ENCODE results near the gene NEAT1.

The NEAT1 gene

DNA sequence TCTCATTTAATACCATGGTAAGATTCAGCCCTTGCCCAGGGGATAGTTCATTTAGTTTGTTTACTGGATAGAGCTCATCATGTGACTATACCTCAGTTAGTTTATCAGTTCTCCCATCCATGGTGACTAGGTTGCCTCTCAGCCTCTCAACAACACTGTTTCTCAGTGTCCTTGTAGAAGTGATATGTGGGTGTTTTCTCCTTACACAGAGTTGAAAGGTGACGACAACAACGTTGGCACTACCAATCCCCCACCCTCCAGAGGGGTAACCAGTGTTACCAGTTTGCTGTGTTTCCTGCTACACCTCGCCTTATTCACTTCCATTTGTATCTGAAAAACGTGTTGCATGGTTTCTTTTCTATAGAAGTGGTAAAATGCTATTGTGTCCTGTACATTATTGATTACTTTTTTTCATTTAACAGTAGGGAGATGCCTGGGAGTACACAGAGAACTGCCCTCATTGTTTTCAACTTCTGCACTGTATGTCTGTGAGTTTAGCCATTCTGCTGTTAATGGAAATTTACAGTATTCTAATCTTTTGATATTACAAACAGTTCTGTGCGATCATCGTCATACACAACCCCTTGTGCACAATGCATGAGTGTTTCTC is 11.6 kb downstream of the NEAT1 start:
- DNase-seq (ENCODE audit: extremely low spot score) = no peak
- ChIA-PET CTCF (interaction anchor here (0.7 kb wide), 1 partner anchor 32 kb away, joined by 3 read pairs; no protein-coding TSS in a partner anchor), POLR2A (interaction anchor here (0.6 to 1.2 kb wide), 2 partner anchors 15 to 126 kb away, joined by 3 read pairs; no protein-coding TSS in a partner anchor)
- TF ChIP-seq, protein P1, sequence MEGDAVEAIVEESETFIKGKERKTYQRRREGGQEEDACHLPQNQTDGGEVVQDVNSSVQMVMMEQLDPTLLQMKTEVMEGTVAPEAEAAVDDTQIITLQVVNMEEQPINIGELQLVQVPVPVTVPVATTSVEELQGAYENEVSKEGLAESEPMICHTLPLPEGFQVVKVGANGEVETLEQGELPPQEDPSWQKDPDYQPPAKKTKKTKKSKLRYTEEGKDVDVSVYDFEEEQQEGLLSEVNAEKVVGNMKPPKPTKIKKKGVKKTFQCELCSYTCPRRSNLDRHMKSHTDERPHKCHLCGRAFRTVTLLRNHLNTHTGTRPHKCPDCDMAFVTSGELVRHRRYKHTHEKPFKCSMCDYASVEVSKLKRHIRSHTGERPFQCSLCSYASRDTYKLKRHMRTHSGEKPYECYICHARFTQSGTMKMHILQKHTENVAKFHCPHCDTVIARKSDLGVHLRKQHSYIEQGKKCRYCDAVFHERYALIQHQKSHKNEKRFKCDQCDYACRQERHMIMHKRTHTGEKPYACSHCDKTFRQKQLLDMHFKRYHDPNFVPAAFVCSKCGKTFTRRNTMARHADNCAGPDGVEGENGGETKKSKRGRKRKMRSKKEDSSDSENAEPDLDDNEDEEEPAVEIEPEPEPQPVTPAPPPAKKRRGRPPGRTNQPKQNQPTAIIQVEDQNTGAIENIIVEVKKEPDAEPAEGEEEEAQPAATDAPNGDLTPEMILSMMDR (IDR thresholded peaks at IDR 0.05; ENCODE audit: control extremely low read depth, extremely low read depth, low read depth, missing control alignments) = no peak

DNA sequence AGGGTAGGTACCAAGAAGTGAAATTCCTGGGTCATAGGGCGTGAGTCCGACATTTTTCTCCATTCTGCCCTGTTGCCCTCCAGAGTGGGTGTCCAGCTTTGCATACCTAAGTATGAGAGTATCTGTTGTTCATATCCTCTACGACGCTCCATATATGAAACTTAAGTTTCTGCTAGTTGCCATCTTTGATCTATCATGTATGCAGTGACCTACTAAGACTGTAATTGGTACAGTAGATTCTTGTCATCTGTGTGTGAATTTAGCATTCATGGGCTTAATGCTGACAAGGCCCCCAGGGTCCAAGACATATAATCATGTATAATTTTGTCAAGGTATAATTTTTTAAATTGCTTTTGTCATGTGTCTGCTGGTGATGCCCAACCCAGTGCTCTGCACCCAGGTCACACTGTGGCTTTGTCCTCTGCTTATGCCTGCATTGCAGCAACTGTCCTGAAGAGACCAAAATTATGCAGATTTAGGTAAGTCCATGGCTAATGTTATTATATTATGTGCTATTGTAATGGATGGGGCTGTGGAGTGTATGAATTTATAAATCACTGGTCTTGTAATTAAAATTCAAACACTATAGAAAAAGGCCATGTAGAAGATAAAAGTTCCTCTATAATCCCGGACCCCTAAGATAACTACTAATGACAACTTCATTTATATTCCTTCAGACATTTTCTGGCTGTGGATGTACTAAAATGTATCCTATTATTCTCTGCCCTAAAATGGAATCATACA is 12.2 kb downstream of the NEAT1 start:
- ChIA-PET POLR2A (interaction anchor here (1.2 kb wide), 1 partner anchor 16 kb away, joined by 3 read pairs; no protein-coding TSS in a partner anchor), CTCF (no interaction called here)
- no peak for DNase-seq (ENCODE audit: extremely low spot score)
- TF ChIP-seq, protein P1 (IDR thresholded peaks at IDR 0.05; ENCODE audit: control extremely low read depth, extremely low read depth, low read depth, missing control alignments) = no peak

DNA sequence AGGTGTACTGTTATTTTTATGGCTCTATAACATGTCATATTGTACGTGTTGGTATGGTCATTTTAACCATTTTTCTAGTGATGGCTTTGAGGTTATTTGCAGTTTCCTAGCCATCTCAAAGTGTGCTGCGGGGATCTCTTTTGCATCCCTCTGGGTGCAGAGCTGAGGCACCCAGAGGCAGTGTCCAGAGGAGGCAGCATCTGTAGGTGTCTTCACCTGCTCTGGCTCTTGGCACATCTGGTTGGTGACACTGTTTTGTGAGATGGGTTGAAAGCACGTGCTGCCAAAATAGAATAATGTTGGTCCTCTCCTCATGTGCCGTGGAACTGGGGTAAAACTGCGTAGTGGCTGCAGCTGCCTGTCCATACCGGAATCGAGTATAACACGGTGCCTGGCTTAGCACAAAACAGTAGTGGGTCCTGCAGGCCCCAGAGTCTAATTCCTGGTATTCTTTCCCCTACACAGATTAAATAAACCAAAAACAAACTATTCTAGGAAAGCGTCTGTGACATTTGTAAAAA is 12.9 kb downstream of the NEAT1 start:
- no peak for DNase-seq (ENCODE audit: extremely low spot score)
- TF ChIP-seq, protein P1 (IDR thresholded peaks at IDR 0.05; ENCODE audit: control extremely low read depth, extremely low read depth, low read depth, missing control alignments) = no peak
- ChIA-PET POLR2A (no interaction called here), CTCF (no interaction called here)

DNA sequence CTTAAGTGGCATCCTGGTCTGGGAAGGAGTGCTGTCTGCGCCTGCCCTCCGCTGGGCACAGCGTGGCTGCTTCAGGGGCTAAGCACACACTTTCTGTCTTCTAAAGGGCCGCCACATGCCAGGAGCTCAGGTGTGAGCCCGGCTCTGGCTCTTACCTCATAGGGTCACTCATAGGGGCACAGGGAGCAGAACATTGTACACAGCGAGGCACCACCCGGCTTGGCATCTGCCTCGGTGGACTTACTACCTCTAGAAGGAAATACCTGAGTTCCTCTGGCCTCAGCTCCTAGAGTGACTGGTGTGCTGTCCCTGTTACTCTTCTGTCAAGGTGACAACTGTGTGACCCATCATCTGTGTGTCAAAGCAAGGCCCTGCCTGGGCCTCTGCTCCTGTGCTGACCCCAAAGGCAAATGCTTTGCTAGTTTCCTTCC is 13.4 kb downstream of the NEAT1 start:
- POLR2A ChIA-PET = no interaction called here
- no peak for DNase-seq (ENCODE audit: extremely low spot score)
- TF ChIP-seq, protein P1 (IDR thresholded peaks at IDR 0.05; ENCODE audit: control extremely low read depth, extremely low read depth, low read depth, missing control alignments) = no peak
- CTCF ChIA-PET = interaction anchor here (2.4 kb wide), 1 partner anchor 33 kb away, joined by 7 read pairs; no protein-coding TSS in a partner anchor

DNA sequence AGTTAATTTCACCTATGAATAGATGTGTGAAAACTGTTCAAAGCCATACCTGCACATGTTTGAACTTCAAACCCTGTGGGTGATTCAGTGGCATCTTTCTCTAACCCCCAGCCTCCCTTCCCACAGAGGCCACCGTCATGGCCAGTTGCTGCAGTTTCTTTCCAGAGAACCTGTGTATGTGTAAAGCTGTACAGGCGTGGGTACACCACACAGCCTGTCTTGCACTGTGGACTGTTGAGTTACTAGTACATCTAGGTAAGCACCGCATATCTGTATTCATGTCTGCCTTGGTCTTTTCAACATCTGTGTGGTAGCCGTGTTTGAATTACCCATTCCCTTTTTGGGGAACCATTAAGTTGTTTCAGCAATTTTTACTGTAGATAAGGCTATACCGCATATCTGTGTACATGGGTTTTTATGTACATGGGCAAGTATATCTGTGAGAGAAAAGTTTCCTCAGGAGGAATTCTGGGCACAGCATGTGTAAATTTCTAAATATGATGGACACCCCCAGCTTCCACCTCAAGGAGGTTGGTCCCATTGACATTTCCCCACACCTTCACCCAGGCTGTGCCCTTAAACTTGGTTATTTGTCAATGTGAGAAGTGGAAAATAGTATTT is 13.9 kb downstream of the NEAT1 start:
- POLR2A ChIA-PET = interaction anchor here (1.0 to 1.3 kb wide), 4 partner anchors 9 to 72 kb away, joined by 3 to 4 read pairs (median 3); no protein-coding TSS in a partner anchor
- CTCF ChIA-PET = interaction anchor here (1.2 to 2.4 kb wide), 4 partner anchors 10 to 33 kb away, joined by 4 to 7 read pairs (median 4); no protein-coding TSS in a partner anchor
- TF ChIP-seq, protein P1 (IDR thresholded peaks at IDR 0.05; ENCODE audit: control extremely low read depth, extremely low read depth, low read depth, missing control alignments) = no peak
- no peak for DNase-seq (ENCODE audit: extremely low spot score)

Measured in GM10248 (cell line).